Effector CD4-positive, alpha-beta T cell (primary cell): ENCODE results near the gene LIMA1.
"Not testable (repeated sequence)": the region's sequence is repeated elsewhere in the genome, so short reads cannot be mapped to it uniquely, and the experiment has no call there.

ENCODE experiments used
- DNase-seq: peaks from one replicate; pipeline ENCODE4 v3.0.0-alpha.2; 2020

The LIMA1 gene

GRCh38 chr12:50185301-50185895 lies 97.9 kb downstream of the LIMA1 start:
- DNase-seq = no peak

GRCh38 chr12:50184261-50184660 lies 99.1 kb downstream of the LIMA1 start:
- DNase-seq = no peak

GRCh38 chr12:50182461-50182860 lies 100.9 kb downstream of the LIMA1 start:
- no peak for DNase-seq

- DNase-seq = no peak
These were observed 101.6 kb downstream of the LIMA1 start for GRCh38 chr12:50181691-50182090.

- DNase-seq = no peak
These were observed 107.6 kb downstream of the LIMA1 start for GRCh38 chr12:50175716-50176026.

- peak; percentile 19 for DNase-seq
These were observed 108.2 kb downstream of the LIMA1 start for GRCh38 chr12:50174971-50175715.

GRCh38 chr12:50167049-50167828 lies 116.1 kb downstream of the LIMA1 start, which contains the start of gene CERS5:
Gene CERS5, minus strand, starts transcription at chr12:50167369. Its CDS starts 72 bp downstream, at chr12:50167297.
- DNase-seq = peak; percentile 92

GRCh38 chr12:50166799-50167048 lies 116.6 kb downstream of the LIMA1 start:
- no peak for DNase-seq

- DNase-seq = no peak
These were observed 118.4 kb downstream of the LIMA1 start for GRCh38 chr12:50164963-50165362.

GRCh38 chr12:50162230-50162629 lies 121.1 kb downstream of the LIMA1 start:
- DNase-seq = no peak

GRCh38 chr12:50160643-50161042 lies 122.7 kb downstream of the LIMA1 start:
- no peak for DNase-seq

GRCh38 chr12:50157259-50157658 lies 126.1 kb downstream of the LIMA1 start:
- DNase-seq = no peak

GRCh38 chr12:50156641-50157040 lies 126.7 kb downstream of the LIMA1 start:
- DNase-seq = no peak

- DNase-seq = not testable (repeated sequence)
These were observed 128.4 kb downstream of the LIMA1 start for GRCh38 chr12:50154947-50155346.

GRCh38 chr12:50151047-50151687 lies 132.2 kb downstream of the LIMA1 start:
- DNase-seq = no peak

- DNase-seq = no peak
These were observed 134.0 kb downstream of the LIMA1 start for GRCh38 chr12:50149311-50149710.

- not testable (repeated sequence) for DNase-seq
These were observed 135.3 kb downstream of the LIMA1 start for GRCh38 chr12:50148011-50148410.

- no peak for DNase-seq
These were observed 136.0 kb downstream of the LIMA1 start for GRCh38 chr12:50147281-50147680.

GRCh38 chr12:50145439-50145838 lies 137.9 kb downstream of the LIMA1 start:
- DNase-seq = no peak

GRCh38 chr12:50142993-50143392 lies 140.3 kb downstream of the LIMA1 start:
- no peak for DNase-seq

GRCh38 chr12:50132505-50133135 lies 150.7 kb downstream of the LIMA1 start:
- no peak for DNase-seq

- DNase-seq = no peak
These were observed 154.0 kb downstream of the LIMA1 start for GRCh38 chr12:50129290-50129689.

GRCh38 chr12:50127546-50127945 lies 155.8 kb downstream of the LIMA1 start:
- no peak for DNase-seq
